Measurements from ENCODE around the gene ARL6IP4.

ARL6IP4 gene

DNA sequence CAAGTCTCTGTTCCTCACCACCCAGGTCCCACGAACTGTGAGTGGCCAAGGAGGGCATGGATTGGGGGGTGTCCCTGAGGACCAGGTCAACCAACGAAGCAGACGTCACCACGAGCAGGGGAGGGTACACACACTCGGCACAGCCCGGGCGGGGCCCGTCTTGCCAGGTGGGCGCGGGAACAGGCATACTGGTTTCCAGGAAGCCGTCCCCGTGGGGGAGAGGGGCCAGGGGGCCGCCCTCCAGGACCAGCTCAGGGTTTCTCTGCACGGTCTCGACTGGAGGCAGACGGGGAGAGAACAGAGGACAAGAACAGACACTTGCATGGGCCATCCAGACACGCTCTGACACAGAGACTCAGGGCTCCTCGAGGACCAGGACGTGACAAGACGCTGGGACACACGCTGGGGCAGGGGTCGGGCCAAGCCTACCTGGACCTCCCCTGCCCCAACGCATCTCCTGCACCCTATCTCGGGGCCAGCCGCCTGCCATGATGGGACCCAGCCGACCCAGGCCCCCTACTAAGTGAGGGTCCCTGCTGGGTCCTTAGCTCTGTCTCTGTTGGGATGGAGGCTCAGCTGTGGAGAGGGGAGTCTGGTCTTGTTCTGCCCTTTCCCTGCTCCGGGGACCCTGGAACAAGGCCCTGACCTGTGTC, 11.3 kb downstream of the ARL6IP4 start:
- no peak for DNase-seq

DNA sequence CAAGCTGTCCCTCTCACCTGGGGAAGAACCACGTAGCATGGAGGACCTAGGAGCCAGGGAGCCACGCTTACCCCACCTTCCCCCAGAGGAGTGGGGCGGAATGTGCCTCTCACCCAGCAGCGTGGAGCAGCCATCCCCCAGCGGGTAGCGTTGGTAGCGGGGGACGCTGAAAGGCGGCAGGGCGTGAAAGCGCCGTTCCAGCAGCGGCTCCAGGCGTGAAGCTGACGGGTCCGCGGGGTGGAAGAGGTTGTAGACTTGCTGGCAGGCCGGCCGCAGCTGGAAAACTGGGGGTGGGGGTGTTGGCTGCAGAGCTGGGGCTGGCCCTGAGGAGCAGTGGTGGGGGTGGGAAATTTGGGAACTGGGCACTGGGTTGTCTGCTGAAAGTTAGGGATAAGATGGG, 11.9 kb downstream of the ARL6IP4 start:
- no peak for DNase-seq

GRCh38 chr12:122994140-122994675, 13.7 kb downstream of the ARL6IP4 start:
- no peak for DNase-seq

DNA sequence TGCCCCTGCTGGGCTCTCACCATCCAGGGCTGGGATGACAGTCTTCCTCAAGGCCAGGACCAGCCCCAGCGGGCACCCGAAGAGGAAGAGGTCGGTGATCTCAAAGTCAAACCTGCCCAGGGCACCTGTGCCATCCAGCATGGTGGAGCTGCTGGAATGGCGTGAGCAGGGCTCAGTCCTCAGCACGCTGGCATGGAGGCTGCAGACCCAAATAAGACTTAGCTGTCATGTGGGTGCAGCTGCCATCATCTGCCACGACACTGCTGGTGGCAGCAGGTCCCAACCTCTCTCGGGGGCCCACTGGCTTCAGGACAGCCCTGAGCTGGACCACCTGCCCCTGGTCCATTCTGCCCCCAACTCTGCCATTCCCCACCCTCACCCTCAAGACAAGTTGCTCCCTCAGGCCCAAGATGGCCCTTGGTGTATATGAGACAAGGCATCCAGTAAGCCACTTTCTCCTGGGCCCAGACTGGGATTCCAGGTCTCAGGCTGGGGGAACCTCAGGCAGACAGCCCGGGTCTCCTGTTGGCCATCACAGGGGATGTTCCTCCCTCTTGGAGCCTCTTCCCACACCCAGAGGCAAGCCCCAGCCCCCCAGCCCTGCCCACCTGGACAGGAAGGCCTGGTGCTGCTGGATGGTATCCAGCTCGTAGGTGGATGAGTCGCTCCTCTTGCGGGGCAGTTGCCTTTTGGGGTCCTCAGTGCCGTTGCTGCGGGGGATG, 14.5 kb downstream of the ARL6IP4 start:
- DNase-seq, result no peak

- no peak for DNase-seq
These were observed 15.2 kb downstream of the ARL6IP4 start for GRCh38 chr12:122995503-122996187.

- no peak for DNase-seq
These were observed 15.7 kb downstream of the ARL6IP4 start for GRCh38 chr12:122996188-122996601.

GRCh38 chr12:122996621-122997342, 16.3 kb downstream of the ARL6IP4 start:
- DNase-seq, result no peak

GRCh38 chr12:122997343-122998250, 17.1 kb downstream of the ARL6IP4 start:
- no peak for DNase-seq

DNA sequence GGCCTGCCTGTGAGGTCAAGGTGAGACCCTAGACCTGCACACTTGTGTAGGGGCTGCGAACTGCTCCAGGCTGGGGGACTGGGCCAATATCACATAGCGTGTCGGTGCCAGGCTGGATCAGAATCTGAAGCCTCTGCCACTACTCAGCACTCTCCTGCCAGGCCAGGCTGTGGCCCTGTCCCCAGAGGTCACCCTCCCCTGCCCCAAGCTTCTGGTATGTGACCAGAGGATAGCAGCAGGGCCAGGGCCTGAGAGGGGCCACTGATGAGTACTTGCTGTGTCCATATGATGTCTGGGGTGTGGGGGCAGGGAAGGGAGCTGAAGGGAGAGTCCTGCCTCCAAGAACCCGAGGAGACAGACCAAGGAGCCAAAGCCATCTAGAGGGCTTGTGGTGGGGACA, 17.8 kb downstream of the ARL6IP4 start:
- no peak for DNase-seq

DNA sequence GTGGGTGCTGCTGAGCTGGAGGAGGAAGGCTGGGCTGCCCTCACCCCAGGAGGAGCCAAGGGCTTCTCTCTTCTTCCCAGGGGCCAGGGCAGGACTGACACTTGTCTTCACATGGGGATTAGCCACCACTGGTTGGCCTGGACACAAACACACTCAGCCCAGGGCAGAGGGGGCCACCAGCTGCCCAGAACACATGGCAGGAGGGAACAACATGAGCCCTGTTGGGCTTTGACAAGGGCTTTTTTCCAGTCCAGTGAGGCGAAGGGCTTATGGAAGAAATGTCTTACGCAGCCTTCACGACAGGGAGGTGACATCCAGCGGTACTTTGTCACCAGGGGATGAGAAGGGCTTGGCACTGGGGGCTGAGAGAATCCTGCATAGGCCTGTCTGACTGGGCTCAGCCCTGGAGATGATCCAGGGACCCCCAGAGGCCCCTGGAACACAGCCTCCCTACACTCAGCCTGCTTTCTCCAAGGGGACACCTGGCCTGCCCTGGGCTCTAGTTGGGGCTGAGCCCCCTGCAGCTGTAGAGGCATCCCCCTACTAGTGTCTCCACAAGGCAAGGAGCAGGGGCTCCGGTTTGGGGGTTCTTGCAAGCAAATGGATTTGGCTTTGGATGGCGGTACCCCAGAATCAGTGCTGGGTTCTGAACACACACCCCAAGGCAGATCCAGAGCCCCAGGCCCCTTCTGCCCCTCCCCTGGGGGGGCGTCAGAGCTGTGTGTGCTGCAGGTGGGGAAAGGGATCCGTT, 18.9 kb downstream of the ARL6IP4 start:
- no peak for DNase-seq

GRCh38 chr12:122999986-123000420, 19.5 kb downstream of the ARL6IP4 start:
- no peak for DNase-seq

DNA sequence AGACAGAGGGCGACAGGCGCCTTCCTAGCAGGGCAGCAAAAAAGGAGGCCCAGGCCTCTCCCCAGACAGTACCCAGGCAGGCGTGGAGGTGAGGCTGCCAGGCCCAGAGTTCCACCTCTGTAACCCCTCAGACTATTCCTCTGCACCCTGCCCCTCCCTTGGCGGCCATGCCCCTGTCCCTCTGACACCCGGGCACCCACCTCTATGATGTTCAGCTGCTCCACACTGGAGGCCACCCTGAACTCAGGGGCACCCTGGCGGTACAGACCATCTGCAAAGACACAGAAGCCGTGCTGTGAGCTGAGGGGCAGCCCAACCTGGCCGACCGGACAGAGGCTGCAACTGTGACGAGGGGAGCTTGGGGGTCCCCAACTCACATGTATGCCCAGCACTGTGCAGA, 20.1 kb downstream of the ARL6IP4 start:
- DNase-seq, result no peak

DNA sequence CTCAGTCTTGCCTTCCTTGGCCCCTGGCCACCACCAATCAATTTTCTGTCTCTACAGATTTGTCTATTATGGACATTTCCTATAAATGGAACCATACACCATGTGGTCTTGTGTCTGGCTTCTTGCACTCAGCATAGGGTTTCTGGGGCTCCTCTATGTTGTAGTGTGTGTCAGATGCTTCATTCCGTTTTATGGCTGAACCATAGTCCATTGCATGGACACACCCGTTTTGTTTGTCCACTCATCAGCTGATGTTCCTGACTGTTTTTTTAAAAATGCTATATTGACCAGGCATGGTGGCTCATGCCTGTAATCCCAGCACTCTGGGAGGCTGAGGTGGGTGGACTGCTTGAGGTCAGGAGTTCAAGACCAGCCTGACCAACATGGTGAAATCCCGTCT, 21.0 kb downstream of the ARL6IP4 start:
- no peak for DNase-seq

- DNase-seq, result no peak
These were observed 22.8 kb downstream of the ARL6IP4 start for GRCh38 chr12:123003257-123003656.

GRCh38 chr12:123004287-123004686, 23.8 kb downstream of the ARL6IP4 start:
- no peak for DNase-seq

- DNase-seq, result no peak
These were observed 24.7 kb downstream of the ARL6IP4 start for GRCh38 chr12:123005081-123005626.

- no peak for DNase-seq
These were observed 26.5 kb downstream of the ARL6IP4 start for GRCh38 chr12:123006977-123007376.

DNA sequence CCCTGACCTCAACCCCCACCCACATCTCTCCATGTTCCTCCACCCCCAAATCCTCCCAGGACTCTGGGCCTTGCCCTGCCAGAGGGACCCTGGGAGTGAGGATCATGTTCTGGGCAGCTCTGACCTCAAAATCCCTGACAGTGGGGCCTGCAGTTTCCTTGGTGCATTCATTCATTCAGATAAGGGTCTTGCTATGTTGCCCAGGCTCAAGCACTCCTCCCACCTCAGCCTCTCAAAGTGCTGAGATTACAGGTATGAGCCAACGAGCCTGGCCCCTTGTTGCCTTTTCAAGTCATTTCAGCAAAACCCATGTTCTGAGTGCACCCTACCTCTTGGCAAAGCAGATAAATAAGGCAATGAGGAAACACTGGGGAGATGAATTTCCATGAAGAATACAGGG, 29.6 kb downstream of the ARL6IP4 start:
- no peak for DNase-seq

DNA sequence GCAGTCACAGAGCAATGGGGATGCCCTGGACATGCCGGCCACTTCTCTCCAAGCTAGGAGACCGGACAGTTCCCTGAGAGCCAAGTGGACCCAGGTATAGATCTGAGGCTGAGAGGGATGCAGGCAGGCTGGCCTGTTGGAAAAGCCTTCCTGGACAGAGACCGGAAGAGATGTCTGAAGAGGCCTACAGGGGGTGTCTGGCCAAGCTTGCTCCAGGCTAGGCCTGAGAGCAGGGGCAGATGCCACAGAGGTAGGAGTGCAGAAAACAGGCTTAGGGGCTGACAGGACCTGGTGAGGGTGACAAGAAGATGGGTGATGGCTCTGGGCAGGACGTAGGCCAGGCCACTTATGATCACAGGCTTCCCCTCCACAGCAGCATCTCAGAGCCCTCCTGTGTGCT, 30.2 kb downstream of the ARL6IP4 start:
- DNase-seq, result no peak

DNA sequence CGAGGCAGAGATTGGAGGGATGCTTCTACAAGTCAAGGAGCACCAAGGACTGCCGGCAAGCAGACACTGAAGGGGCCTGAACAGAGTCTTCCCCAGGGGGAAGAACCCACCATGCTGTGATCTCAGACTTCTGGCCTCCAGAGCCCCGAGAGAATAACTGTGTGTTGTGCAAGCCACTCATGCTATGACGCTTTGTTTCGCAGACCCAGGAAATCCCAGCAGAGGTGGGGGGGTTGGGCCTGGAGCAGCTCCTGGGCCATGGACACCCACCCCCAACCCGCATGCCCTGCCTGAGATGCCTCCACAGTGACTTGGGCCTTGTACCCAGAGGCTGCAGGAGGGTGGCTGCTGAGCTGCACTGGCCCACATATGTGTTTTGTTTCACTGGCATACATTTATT, 31.2 kb downstream of the ARL6IP4 start:
- no peak for DNase-seq
